Measurements from ENCODE around the gene CEP104. TPM values are rescaled to one million over a fixed set of nuclear protein-coding genes. Genes with fewer than 3 reads are reported as not detected.

The CEP104 gene
- 16.7 TPM for polyA plus RNA-seq (2013)

- Histone ChIP-seq H3K9me3 (ENCODE audit: control extremely low read depth in 1 of 5, control insufficient read depth in 4 of 5, insufficient read depth in 2 of 5, low read depth in 1 of 5, low read length in 4 of 5) (no peaks in the 10 kb centered on the region), H3K4me1 (ENCODE audit: control extremely low read depth in 1 of 4, control insufficient read depth in 4 of 4, insufficient read depth in 4 of 4, low read length in 3 of 4) (peaks cover 3 to 28% (median 23%) of the 10 kb centered on the region in 4 experiments), H3K36me3 (ENCODE audit: control insufficient read depth in 4 of 4, insufficient read depth in 4 of 4, low read length in 3 of 4) (peaks cover 0 to 7% (median 3%) of the 10 kb centered on the region in 4 experiments), H3K27me3 (replicated peaks in 2 of 5; ENCODE audit: control insufficient read depth in 4 of 5, insufficient read depth in 5 of 5, low read length in 4 of 5) (no peaks in the 10 kb centered on the region), H3K27ac (ENCODE audit: insufficient read depth in 1 of 2, low read depth in 1 of 2, low read length in 2 of 2, poor library complexity in 1 of 2, severe bottlenecking in 2 of 2) (peak within 1 kb of the TSS in 1 of 2 experiments; percentile 71), H3K4me3 (ENCODE audit: control insufficient read depth in 1 of 7, extremely low read depth in 1 of 7, insufficient read depth in 4 of 7, low read depth in 2 of 7, low read length in 6 of 7) (peak within 1 kb of the TSS; percentile 23 to 95 (median 88))
- ChIA-PET CTCF (interaction anchor here (0.9 to 3.0 kb wide), 8 partner anchors 11 to 49 kb away, joined by 3 to 18 read pairs (median 4); partner anchors contain the start of gene C1orf174), POLR2A (interaction anchor here (0.6 to 1.7 kb wide), 2 partner anchors 10 to 43 kb away, joined by 3 to 5 read pairs; partner anchors contain the start of gene C1orf174)
- DNase-seq, result peak; percentile 94 to 97 (median 96)
- under 1% methylated on average over 55 of the region's 73 CpGs for WGBS (ENCODE audit: insufficient coverage)
These were observed at the start of gene CEP104, which contains the start of gene DFFB for GRCh38 chr1:3856923-3857790. CEP104 (minus strand) TSS chr1:3857211; CDS start chr1:3852407, 4,804 bp downstream. DFFB (plus strand) TSS chr1:3857476; CDS start chr1:3857604, 128 bp downstream.

DNA sequence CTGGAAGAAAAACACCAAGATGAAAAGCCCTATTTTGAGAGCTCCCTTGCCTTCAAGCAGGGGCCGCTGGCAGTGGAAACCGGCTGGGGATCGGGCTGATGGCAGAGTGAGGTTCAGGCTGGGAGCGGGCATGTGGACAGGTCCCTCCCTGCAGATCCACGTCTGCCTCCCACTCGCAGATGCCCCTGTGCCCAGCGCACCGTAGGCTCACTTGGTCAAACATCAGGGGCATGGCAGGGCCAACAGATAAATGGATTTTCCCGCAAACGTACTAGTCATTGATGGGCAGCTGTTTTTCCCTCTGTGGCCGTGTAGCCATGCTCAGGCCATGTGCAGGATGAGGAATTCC lies 49.6 kb upstream of the CEP104 start:
- H3K27ac ChIP-seq (ENCODE audit: insufficient read depth in 1 of 2, low read depth in 1 of 2, low read length in 2 of 2, poor library complexity in 1 of 2, severe bottlenecking in 2 of 2), result no peak overlapping the region
- peaks cover 0 to 26% (median 8%) of the 10 kb centered on the region in 5 experiments for H3K27me3 ChIP-seq (replicated peaks in 2 of 5; ENCODE audit: control insufficient read depth in 4 of 5, insufficient read depth in 5 of 5, low read length in 4 of 5)
- no peak for DNase-seq
- ChIA-PET POLR2A (no interaction called here), CTCF (interaction anchor here (1.3 to 1.6 kb wide), 2 partner anchors 49 to 51 kb away, joined by 5 read pairs; partner anchors contain the start of genes CEP104 and DFFB)
- WGBS (ENCODE audit: insufficient coverage), result 95% methylated on average over 11 of the region's 11 CpGs
- peaks cover 1 to 26% (median 24%) of the 10 kb centered on the region in 4 experiments for H3K4me1 ChIP-seq (ENCODE audit: control extremely low read depth in 1 of 4, control insufficient read depth in 4 of 4, insufficient read depth in 4 of 4, low read length in 3 of 4)
- no peak overlapping the region for H3K4me3 ChIP-seq (ENCODE audit: control insufficient read depth in 1 of 7, extremely low read depth in 1 of 7, insufficient read depth in 4 of 7, low read depth in 2 of 7, low read length in 6 of 7)
- H3K36me3 ChIP-seq (ENCODE audit: control insufficient read depth in 4 of 4, insufficient read depth in 4 of 4, low read length in 3 of 4), result no peaks in the 10 kb centered on the region
- H3K9me3 ChIP-seq (ENCODE audit: control extremely low read depth in 1 of 5, control insufficient read depth in 4 of 5, insufficient read depth in 2 of 5, low read depth in 1 of 5, low read length in 4 of 5), result no peaks in the 10 kb centered on the region

- ChIA-PET CTCF (interaction anchor here (1.6 kb wide), 1 partner anchor 48 kb away, joined by 5 read pairs; the partner anchor contains the start of genes CEP104 and DFFB), POLR2A (no interaction called here)
- Histone ChIP-seq H3K9me3 (ENCODE audit: control extremely low read depth in 1 of 5, control insufficient read depth in 4 of 5, insufficient read depth in 2 of 5, low read depth in 1 of 5, low read length in 4 of 5) (no peaks in the 10 kb centered on the region), H3K36me3 (ENCODE audit: control insufficient read depth in 4 of 4, insufficient read depth in 4 of 4, low read length in 3 of 4) (no peaks in the 10 kb centered on the region), H3K4me1 (ENCODE audit: control extremely low read depth in 1 of 4, control insufficient read depth in 4 of 4, insufficient read depth in 4 of 4, low read length in 3 of 4) (peaks cover 1 to 30% (median 27%) of the 10 kb centered on the region in 4 experiments), H3K4me3 (ENCODE audit: control insufficient read depth in 1 of 7, extremely low read depth in 1 of 7, insufficient read depth in 4 of 7, low read depth in 2 of 7, low read length in 6 of 7) (no peak overlapping the region), H3K27me3 (replicated peaks in 2 of 5; ENCODE audit: control insufficient read depth in 4 of 5, insufficient read depth in 5 of 5, low read length in 4 of 5) (peaks cover 0 to 21% (median 4%) of the 10 kb centered on the region in 5 experiments), H3K27ac (ENCODE audit: insufficient read depth in 1 of 2, low read depth in 1 of 2, low read length in 2 of 2, poor library complexity in 1 of 2, severe bottlenecking in 2 of 2) (no peak overlapping the region)
- DNase-seq, result no peak
- 92% methylated on average over 16 of the region's 18 CpGs for WGBS (ENCODE audit: insufficient coverage)
These were observed 49.1 kb upstream of the CEP104 start for GRCh38 chr1:3905953-3906671.

DNA sequence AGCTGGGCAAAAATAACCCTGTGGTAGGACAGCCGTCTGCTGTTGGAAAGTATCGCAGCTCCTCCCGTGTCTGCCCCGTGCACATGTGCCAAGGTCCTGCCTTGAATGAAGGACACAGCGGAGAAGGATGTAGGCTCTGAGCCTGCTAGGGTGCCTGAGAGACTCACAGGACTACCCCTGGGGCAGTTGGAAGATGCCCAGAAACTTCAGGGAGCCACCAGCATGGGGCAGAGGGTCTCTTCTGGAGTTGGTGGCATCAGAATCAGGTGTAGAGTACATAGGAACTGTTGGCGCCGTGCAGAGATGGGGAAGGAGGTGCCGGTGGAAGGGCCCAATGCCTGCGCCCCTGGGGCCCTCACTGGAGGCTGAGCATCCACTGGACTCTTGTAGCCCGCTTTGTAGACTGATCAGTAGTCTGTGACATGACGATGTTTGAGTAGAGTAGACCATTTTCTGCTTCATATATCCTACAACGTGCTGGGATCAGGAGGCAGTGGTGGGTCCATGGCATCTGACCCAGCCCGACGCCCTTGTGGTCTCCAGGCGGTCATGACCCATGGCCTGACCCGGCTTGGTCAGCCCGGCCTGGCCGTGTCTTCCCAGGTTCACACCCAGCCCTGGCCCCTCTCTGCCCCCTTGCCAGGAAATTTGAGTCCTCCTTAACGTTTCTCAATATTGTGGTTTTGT lies 48.4 kb upstream of the CEP104 start:
- 97% methylated on average over 18 of the region's 19 CpGs for WGBS (ENCODE audit: insufficient coverage)
- peaks cover 1 to 32% (median 27%) of the 10 kb centered on the region in 4 experiments for H3K4me1 ChIP-seq (ENCODE audit: control extremely low read depth in 1 of 4, control insufficient read depth in 4 of 4, insufficient read depth in 4 of 4, low read length in 3 of 4)
- H3K27me3 ChIP-seq (replicated peaks in 2 of 5; ENCODE audit: control insufficient read depth in 4 of 5, insufficient read depth in 5 of 5, low read length in 4 of 5), result peaks cover 0 to 14% (median 2%) of the 10 kb centered on the region in 5 experiments
- POLR2A ChIA-PET, result no interaction called here
- H3K36me3 ChIP-seq (ENCODE audit: control insufficient read depth in 4 of 4, insufficient read depth in 4 of 4, low read length in 3 of 4), result no peaks in the 10 kb centered on the region
- no peak for DNase-seq
- no peak overlapping the region for H3K27ac ChIP-seq (ENCODE audit: insufficient read depth in 1 of 2, low read depth in 1 of 2, low read length in 2 of 2, poor library complexity in 1 of 2, severe bottlenecking in 2 of 2)
- no peaks in the 10 kb centered on the region for H3K9me3 ChIP-seq (ENCODE audit: control extremely low read depth in 1 of 5, control insufficient read depth in 4 of 5, insufficient read depth in 2 of 5, low read depth in 1 of 5, low read length in 4 of 5)
- H3K4me3 ChIP-seq (ENCODE audit: control insufficient read depth in 1 of 7, extremely low read depth in 1 of 7, insufficient read depth in 4 of 7, low read depth in 2 of 7, low read length in 6 of 7), result no peak overlapping the region
- CTCF ChIA-PET, result interaction anchor here (1.6 kb wide), 1 partner anchor 48 kb away, joined by 5 read pairs; the partner anchor contains the start of genes CEP104 and DFFB

DNA sequence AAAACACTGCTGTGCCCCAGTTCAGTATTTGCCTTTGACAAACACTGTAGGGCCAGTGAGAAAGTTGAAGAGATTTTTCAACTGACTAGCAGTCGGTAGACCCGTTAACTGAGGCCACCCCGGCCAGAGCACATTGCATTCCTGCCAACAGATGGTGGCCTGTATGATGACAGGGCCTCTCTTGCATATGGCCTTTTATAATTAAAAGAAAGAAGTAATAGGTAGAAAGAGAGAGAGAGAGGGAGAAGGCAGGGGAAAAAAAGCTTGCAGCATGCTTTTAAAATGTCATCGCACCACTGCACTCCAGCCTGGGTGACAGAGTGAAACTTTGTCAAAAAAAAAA lies 47.8 kb upstream of the CEP104 start:
- H3K36me3 ChIP-seq (ENCODE audit: control insufficient read depth in 4 of 4, insufficient read depth in 4 of 4, low read length in 3 of 4), result no peaks in the 10 kb centered on the region
- peaks cover 1 to 32% (median 27%) of the 10 kb centered on the region in 4 experiments for H3K4me1 ChIP-seq (ENCODE audit: control extremely low read depth in 1 of 4, control insufficient read depth in 4 of 4, insufficient read depth in 4 of 4, low read length in 3 of 4)
- POLR2A ChIA-PET, result no interaction called here
- 100% methylated on average over 4 of the region's 4 CpGs for WGBS (ENCODE audit: insufficient coverage)
- peaks cover 0 to 8% (median 2%) of the 10 kb centered on the region in 5 experiments for H3K27me3 ChIP-seq (replicated peaks in 2 of 5; ENCODE audit: control insufficient read depth in 4 of 5, insufficient read depth in 5 of 5, low read length in 4 of 5)
- CTCF ChIA-PET, result interaction anchor here (1.7 kb wide), 1 partner anchor 111 kb away, joined by 5 read pairs; no protein-coding TSS in a partner anchor
- no peak overlapping the region for H3K27ac ChIP-seq (ENCODE audit: insufficient read depth in 1 of 2, low read depth in 1 of 2, low read length in 2 of 2, poor library complexity in 1 of 2, severe bottlenecking in 2 of 2)
- DNase-seq, result no peak
- H3K9me3 ChIP-seq (ENCODE audit: control extremely low read depth in 1 of 5, control insufficient read depth in 4 of 5, insufficient read depth in 2 of 5, low read depth in 1 of 5, low read length in 4 of 5), result no peaks in the 10 kb centered on the region
- H3K4me3 ChIP-seq (ENCODE audit: control insufficient read depth in 1 of 7, extremely low read depth in 1 of 7, insufficient read depth in 4 of 7, low read depth in 2 of 7, low read length in 6 of 7), result no peak overlapping the region

- DNase-seq, result no peak
- Histone ChIP-seq H3K9me3 (ENCODE audit: control extremely low read depth in 1 of 5, control insufficient read depth in 4 of 5, insufficient read depth in 2 of 5, low read depth in 1 of 5, low read length in 4 of 5) (no peaks in the 10 kb centered on the region), H3K27me3 (replicated peaks in 2 of 5; ENCODE audit: control insufficient read depth in 4 of 5, insufficient read depth in 5 of 5, low read length in 4 of 5) (peaks cover 0 to 4% (median 2%) of the 10 kb centered on the region in 5 experiments), H3K36me3 (ENCODE audit: control insufficient read depth in 4 of 4, insufficient read depth in 4 of 4, low read length in 3 of 4) (no peaks in the 10 kb centered on the region), H3K4me1 (ENCODE audit: control extremely low read depth in 1 of 4, control insufficient read depth in 4 of 4, insufficient read depth in 4 of 4, low read length in 3 of 4) (peaks cover 1 to 37% (median 31%) of the 10 kb centered on the region in 4 experiments), H3K27ac (ENCODE audit: insufficient read depth in 1 of 2, low read depth in 1 of 2, low read length in 2 of 2, poor library complexity in 1 of 2, severe bottlenecking in 2 of 2) (no peak overlapping the region), H3K4me3 (ENCODE audit: control insufficient read depth in 1 of 7, extremely low read depth in 1 of 7, insufficient read depth in 4 of 7, low read depth in 2 of 7, low read length in 6 of 7) (no peak overlapping the region)
- WGBS (ENCODE audit: insufficient coverage), result 78% methylated on average over 18 of the region's 24 CpGs
- ChIA-PET CTCF (interaction anchor here (1.1 to 2.4 kb wide), 3 partner anchors 10 to 110 kb away, joined by 3 to 11 read pairs (median 5); partner anchors contain the start of gene DFFB), POLR2A (no interaction called here)
These were observed 47.2 kb upstream of the CEP104 start for GRCh38 chr1:3904006-3904842.
